A549 (cell line): ENCODE measurements around the gene LRRC2.

Experiments
- EHF ChIP-seq: fragments of 250-450 bp; sonication (Bioruptor Pico); IDR thresholded peaks from 2 replicates; pipeline ENCODE4 v1.5.0; 2020; ENCODE audit warnings: mild to moderate bottlenecking
- EHMT2 ChIP-seq: fragments of 200-600 bp; sonication (generic); IDR thresholded peaks from 2 replicates; pipeline ENCODE4 v1.6.1; 2016; ENCODE audit warnings: antibody characterized with exemption, low read depth, mild to moderate bottlenecking, moderate library complexity
- RFX5 ChIP-seq: fragments of 450-650 bp; IDR thresholded peaks from 2 replicates; pipeline ENCODE4 v1.7.1; 2014; ENCODE audit warnings: antibody characterized with exemption, mild to moderate bottlenecking, moderate library complexity

DNA sequence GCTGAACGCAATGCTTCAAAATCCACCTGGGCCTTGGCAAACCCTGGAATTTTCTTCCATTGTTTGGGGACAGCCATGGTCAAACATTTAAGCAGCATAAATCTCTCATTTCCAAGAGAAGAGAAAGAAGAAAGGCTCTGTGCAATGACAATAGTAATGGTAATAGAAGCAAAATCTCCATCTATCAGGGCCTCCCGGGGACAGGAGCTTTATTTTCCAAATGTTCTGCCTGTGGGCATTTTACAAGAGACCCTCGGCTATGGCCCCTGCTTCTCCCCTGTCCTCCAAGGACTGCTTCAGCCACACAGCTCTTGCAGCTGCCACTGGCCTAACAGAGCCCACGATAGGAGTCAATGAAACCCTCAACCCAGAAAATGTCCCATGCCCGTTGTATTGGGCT is 33.5 kb upstream of the LRRC2 start:
- TF ChIP-seq EHMT2 (no peak), RFX5 (no peak), EHF (CRISPR knock-in tag) (no peak)
